ENCODE measurements around the gene STPG2.
"Not testable (repeated sequence)": the region's sequence is repeated elsewhere in the genome, so short reads cannot be mapped to it uniquely, and the experiment has no call there.

The STPG2 gene

DNA sequence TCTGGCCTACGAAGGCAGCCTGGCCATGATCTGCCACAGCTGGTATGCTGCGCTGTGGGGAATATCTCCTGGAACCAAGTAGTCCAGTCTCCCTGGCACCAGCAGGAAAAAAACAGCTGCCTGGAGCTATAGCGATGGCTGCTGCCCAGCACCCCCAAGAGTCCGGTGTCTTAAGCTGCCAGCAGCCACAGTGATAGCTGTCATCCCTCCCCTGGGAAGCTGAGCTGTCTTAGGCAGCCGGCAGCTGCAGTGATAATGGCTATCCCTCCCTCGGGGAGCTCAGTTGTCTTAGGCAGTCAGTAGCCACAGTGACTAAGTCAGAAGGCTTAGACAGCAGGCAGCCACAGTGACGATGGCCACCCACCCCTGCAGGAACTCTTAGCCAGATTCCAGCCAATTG, 205.1 kb downstream of the STPG2 start:
- no peak for DNase-seq

DNA sequence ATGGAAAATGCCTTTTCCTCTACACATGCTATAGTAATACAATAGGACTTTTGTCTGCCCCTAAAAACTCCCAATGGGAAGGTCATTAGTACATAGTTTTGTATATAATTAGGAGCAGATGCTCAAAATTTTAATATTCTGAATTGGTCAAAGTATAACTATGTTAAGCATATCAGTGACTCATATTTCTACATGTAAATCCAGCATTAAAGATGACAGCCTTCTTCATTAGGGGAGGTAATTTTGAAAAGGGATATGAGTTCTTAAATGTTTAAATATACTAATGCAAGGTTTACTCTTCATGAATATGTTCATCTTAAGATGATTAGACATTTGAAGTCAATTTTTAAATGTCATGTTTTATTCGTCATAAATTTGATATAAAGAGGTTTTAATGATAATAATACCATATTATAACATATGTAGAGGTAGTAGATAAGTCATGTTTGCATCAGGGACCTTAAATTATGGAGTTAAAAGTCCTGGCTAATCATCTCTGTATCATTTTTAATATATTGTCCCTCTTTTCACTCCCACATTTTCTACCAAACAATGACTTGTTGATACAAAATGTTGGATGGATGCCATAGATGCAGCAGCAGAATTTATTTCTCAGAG, 218.8 kb downstream of the STPG2 start:
- no peak for DNase-seq

DNA sequence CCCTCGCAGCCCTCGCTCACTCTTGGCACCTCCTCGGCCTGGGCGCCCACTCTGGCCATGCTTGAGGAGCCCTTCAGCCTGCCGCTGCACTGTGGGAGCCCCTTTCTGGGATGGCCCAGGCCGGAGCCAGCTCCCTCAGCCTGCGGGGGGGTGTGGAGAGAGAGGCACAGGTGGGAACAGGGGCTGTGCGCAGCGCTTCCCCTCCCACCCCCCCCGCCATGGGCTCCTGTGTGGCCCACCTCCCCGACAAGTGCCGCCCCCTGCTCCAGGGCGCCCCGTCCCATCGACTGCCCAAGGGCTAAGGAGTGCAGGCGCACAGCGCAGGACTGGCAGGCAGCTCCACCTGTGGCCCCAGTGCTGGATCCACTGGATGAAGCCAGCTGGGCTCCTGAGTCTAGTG, 220.2 kb downstream of the STPG2 start:
- DNase-seq, result no peak

DNA sequence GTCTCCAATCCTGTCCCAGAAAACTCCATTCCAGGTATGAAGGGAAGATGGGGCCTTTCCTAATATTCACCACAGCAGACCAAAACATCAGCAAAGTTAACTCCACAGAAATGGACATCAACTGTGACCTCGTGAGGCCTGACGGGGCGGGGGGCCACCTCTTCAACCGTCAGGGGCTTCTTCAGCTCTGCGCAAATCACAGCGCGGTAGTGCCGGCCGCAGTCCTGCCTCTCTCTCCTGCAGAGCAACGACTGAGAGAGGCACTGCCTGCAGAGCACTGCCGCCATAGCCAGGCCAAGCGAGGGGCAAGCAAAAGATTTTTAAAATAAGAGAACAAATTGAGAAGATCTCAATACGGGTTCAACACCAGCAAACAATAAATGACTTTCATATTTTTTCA, 226.2 kb downstream of the STPG2 start:
- no peak for DNase-seq

DNA sequence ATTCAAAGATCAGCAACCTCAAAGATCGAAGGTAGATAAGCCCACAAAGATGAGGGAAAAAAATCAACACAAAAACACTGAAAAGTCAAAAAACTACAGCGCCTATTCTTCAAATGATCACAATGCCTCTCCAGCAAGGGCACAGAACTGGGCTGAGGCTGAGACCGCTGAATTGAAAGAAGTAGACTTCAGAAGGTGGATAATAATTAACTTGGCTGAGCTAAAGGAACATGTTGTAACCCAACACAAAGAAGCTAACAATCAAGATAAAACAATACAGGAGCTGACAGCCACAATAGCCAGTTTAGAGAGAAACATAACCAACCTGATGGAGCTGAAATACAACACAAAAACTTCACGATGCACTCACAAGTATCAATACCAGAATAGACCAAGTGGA, 231.1 kb downstream of the STPG2 start:
- no peak for DNase-seq

DNA sequence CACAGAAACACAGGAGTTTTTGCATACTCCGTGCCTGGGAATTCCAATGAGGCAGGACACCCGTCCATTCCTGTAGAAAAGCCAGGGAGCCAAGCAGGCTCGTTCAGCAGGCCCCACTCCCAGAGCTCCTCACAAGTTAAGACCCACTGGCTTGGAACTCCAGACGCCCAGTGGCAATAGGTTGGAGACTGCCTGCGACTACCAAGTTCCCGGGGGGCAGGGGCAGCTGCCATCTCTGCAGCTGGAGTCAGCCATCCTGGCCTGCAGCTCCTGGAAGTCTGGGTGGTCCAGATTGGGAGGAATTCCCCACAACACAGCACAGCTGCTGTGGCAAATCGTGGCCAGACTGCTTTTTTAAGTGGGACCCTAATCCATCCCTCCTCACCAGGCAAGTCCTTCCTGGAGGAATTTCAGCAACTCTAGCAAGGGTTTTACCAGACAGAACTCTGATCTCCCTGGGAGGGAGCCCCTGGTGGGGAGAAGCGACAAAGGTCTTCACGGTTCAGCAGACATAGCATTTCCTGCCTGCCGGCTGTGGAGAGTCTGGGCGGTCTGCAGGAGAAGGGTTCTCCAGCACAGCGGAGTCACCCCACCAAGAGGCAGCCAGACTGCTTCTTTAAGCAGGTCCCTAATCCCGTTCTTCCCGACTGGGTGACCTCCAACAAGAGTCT, 231.9 kb downstream of the STPG2 start:
- no peak for DNase-seq

DNA sequence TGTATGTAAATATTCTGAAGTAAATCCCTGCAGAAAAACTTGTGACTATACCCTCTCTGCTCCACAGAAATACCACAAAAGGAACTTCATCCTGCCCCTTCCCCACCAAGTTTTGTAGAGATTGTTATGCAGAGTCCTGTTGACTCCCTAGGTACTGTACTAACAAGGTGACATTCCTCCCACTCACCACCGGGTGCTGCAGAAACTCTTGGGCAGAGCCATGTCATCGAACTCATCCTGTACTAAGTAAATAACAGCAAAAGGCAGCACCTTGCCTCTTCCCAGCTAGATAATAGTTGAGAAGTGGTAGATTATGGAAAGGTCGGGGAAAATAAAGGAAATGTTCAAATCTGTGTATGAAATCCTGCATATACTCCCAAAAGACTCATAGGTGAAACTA, 233.3 kb downstream of the STPG2 start:
- no peak for DNase-seq

DNA sequence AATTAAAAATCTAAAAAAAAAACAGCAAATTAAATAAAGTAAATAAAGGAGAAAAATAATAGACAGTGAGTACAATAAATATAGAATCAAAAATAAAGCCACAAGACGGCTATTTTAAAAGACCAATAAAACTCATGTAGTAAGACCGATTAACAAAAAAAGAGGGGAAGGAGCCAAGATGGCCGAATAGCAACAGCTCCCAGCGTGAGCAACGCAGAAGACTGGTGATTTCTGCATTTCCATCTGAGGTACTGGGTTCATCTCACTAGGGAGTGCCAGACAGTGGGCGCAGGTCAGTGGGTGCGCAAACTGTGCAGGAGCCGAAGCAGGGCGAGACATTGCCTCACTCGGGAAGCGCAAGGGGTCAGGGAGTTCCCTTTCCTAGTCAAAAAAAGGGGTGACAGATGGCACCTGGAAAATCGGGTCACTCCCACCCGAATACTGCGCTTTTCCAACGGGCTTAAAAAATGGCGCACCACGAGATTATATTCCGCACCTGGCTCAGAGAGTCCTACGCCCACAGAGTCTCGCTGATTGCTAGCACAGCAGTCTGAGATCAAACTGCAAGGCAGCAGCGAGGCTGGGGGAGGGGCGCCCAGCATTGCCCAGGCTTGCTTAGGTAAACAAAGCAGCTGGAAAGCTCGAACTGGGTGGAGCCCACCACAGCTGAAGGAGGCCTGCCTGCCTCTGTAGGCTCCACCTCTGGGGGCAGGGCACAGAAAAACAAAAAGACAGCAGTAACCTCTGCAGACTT, 239.7 kb downstream of the STPG2 start:
- DNase-seq, result not testable (repeated sequence)

DNA sequence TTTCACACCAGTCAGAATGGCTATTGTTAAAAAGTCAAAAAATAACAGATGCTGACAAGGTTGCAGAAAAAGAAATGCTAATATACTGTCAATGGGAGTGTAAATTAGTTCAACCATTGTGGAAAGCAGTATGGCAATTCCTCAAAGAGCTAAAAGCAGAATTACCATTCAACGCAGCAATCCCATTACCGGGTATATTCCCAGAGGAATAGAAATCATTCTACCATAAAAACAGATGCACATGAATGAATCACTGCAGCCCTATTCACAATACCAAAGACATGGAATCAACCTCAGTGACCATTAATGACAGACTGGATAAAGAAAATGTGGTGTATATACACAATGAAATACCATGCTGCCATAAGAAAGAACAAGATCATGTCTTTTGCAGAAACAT, 243.0 kb downstream of the STPG2 start:
- no peak for DNase-seq

DNA sequence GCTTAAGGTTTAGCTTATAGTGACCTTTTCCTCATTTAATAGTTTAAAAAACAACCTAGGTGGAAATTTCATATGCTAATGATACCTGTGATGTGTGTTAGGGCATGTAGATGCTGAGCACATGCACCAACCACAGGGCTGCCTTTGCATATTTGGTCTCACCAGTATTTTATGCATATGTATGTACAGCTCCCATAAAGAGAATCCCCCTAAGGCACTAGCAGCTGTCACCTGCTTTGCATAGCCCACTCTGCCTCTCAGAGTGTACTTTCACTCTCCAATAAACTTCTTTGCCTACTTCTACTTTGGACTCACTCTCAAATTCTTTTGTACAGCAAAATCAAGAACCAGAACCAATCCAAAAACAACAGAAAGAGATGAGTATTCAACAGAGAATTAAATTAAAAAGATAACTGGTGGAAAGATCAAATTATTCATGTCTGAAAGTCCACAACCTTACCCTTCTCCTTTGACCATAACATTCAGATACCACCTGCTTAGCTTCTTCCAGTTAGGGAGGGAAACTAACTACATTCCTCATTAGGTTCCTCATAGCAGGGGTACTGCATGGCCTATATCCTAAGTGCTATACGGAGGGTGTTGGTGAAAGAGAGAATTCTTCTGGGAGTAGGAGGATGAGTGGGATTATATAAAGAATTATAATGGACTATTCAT, 250.5 kb downstream of the STPG2 start:
- no peak for DNase-seq

DNA sequence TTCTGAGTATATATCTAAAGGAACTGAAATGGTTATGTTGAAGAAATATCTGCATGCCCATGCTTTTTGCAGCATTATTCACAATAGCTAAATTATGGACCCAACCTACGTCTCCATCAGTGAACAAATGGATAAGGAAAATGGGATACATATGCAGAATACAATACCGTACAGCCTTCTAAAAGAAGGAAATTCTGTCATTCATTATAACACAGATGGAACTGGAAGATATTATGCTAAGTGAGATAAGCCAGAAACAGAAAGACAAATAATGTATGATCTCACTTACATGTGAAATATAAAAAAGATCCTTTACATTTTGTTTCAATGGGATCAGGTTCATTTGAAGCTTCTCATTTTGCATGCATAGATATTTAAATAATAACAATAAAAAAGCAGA, 263.3 kb downstream of the STPG2 start:
- DNase-seq, result no peak

DNA sequence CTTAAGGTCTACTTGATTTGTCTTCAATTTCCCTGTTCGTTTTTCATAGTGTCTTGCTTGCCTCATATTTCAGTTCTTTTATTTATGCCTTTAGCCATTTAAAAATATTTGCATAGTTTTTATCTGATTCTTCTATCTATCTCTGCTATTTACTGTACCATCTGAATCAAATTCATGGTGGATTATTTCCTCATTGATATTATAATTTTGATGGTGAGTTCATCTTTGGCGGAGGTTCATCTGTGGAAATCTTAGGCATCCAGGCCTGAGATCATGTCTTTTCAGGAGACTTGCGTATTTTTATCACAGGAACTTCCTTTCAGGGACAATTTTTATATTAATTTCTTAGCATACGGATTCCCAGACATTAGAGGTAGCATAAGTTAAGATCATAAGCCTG, 275.2 kb downstream of the STPG2 start:
- no peak for DNase-seq

DNA sequence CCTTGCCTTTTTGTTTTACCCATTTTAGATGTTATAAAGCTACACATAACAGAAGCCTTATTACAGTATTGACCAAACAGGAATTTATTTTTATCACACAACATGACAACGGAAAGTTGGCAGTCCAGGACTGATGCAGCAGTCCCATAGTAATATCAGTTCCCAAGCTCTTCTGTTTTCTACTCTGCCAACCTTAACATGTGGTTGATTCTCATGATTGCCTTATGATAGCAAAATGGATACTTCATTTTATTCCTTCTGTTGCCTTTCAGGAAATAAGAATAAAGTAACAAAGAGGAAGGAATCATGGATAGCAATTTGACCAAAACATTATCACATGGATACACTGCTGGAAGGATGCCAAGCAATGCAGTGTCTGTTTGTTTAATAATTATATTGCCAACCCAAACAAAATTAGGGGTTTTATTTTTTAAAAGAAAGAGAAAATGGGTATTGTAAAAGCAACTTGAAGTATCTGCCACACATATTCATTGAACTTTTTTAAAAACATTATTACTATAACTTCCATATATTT, 275.7 kb downstream of the STPG2 start:
- no peak for DNase-seq

DNA sequence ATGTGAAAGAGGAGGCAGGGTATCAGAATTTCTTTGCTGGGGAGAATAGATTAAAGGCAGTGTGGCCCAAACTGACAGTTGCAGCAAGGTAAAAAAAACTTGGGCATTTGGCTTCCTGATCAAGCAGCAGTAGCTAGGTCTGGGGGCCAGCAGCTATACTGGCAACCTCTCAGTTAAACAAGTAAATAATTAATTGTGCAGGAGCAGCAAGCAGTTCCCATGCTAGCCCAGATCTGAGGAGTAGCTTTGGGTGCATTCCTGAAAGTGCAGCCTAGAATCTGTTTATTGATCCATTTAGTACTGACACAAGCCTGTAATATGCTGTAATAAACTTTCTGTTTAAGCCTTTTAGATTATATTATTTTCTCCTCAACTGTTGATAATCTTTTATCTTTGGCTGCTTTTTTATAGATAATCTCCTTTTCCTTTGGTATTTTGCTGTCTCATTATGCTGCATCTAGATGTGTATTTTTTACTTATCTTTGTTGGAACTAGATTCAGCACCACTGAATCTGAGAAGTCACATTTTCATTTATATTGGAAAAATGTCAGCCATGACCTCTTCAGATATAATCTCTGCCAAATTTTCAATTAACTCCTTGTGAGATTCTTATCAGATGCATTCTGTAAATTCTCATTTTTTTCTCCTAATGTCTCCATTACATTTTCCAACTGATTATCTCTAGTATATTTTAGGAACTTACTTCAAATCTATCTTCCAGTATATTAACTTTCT, 276.3 kb downstream of the STPG2 start:
- no peak for DNase-seq

DNA sequence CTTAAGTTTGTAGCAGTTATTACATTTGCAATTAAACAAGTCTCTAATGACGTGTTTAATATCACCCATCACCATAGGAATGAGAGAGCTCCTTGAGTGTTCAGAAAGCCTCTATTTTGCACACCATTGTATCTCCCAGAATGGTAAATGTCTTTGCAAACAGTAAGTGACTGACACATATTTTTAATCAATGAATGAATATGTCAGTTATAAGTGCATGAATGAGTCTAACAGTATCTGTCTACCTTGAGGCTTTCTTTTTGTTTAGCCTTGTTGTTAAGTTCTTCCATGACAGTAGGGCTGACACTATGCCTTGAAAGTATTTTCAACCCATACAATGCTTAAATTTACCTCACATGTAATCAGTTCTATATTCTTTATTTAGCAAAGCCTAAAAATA, 292.2 kb downstream of the STPG2 start:
- DNase-seq, result no peak

DNA sequence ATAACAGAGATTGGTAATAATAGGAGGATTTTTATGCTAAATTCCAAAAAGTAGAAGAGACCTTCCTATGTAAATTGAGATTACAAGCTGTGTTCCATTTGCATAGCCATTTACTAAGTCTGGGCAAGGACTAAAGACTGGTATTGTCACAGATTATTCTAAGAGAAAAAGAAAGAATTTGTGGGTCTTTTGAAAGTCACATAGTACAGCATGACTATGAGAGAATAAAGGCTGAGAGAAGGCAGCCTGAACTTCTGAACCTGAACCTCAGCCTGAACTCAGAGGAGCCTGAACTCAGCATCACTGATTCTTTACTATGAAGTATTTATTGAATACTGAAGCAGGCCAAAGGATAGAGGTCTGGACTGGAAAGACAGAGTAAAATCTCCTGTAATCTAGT, 297.5 kb downstream of the STPG2 start:
- no peak for DNase-seq

DNA sequence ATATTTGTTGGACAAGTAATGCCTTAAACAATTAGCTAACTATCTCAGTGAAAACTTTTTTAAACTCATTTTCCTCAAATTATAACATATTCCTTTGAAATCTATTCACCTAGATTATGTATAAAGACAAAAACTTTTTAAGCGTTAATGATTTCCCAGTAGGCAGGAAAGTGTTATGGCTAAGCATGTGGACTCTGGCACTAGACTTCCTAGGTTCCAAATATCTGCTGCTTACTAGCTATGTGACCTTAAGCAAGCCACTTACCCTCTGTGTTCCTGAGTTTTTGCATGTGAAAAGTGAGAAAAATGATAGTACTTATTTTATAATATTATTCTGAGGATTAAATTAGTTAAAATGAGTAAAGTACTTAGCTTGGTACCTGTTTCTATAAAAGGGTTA, 301.8 kb downstream of the STPG2 start:
- no peak for DNase-seq

DNA sequence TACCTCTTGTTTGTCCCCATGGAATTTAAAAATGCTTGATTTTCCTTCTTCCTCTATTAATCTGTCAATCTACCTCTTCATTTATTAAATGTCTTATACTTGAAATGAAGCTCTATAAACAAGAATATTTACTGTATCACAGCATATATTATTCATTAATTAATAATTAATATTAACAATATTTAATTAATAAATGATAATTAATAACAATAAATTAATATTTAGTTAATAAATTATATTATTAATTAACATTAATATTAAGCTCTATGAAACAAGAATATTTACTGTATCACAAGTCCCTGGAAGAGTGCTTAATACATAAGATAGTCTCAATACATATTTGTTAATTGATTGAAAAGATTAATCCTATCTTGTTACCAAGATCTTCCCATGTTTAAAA, 306.6 kb downstream of the STPG2 start:
- DNase-seq, result no peak

DNA sequence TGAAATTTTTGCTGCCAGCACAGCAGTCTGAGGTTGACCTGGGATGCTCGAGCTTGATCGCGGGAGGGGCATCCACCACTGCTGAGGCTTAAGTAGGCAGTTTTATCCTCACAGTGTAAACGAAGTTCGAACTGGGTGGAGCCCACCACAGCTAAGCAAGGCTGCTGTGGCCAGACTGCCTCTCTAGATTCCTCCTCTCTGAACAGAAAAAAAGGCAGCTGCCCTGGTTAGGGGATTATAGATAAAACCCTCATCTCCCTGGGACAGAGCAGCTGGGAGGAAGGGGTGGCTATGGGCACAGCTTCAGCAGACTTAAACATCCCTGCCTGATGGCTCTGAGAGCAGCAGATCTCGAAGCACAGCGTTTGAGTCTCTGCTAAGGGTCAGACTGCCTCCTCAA, 314.6 kb downstream of the STPG2 start:
- no peak for DNase-seq

DNA sequence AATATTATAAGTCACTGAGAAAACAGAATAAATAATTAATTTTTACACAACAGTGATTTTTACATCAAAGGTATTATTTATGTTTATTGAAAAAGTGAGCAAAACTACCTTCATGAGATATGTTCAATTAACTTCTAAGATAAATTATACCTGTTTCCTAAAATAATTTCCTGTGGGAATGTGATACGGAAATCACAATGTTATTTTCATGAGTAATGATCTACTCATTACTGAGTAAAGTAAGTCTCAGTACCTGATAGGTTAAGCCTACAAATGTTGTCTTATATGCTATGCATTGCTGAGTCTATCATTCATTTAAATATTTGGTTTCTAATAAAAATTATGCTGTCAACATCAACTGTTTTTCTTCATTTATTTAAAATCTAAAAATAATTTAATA, 324.0 kb downstream of the STPG2 start:
- no peak for DNase-seq

DNA sequence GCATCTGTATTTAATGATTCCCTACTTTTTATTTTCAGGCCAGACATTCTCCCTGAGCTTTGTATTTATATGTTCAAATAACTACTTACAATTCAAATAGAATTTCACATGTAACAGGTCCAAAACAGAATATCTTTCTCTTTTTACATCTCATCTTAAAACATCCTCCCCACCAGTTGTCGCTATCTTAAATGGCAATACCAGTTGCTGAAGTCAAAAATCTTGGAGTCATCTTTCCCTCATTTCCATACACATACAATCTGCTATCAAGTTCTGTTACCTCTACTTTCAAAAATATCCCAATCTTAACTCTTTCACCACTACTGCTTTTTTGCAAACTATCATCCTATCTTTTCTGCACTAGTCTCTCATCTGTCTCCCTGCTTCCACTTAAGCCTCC, 330.5 kb downstream of the STPG2 start:
- DNase-seq, result no peak

DNA sequence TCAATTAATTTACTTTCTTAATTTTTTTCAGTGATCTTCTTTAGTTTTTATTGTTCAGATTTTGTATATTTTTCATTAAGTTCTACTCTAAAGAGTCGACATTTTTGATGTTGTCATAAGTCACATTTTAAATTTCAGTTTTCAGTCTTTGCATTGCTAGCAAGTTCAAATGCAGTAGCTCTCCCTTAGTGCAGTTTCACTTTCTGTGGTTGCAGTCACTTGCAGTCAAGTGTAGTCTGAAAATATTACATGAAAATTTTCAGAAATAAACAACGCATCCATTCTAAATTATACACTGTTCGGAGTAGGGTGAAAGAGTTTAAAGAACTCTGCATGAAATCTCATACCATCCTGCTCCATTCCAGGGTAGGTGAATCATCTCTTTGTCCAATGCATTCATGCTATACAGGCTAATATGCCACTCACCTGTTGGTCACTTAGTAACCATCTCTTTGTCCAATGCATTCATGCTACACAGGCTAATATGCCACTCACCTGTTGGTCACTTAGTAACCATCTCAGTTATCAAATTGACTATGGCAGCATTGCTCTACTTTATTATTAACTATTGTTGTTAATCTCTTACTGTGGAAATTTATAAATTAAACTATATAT, 356.9 kb downstream of the STPG2 start:
- peak; percentile 24 for DNase-seq

Data from OCI-M1 (cell line).